Measurements from ENCODE around the gene B4GALT5.
"Not testable (repeated sequence)": the region's sequence is repeated elsewhere in the genome, so short reads cannot be mapped to it uniquely, and the experiment has no call there.

The B4GALT5 gene

GRCh38 chr20:49713753-49714712 lies at the start of gene B4GALT5:
B4GALT5 (minus strand) TSS chr20:49713878; CDS start chr20:49713690, 188 bp downstream.
- DNase-seq, result no peak

- DNase-seq, result no peak
These were observed 49.5 kb upstream of the B4GALT5 start for GRCh38 chr20:49762940-49763766.

DNA sequence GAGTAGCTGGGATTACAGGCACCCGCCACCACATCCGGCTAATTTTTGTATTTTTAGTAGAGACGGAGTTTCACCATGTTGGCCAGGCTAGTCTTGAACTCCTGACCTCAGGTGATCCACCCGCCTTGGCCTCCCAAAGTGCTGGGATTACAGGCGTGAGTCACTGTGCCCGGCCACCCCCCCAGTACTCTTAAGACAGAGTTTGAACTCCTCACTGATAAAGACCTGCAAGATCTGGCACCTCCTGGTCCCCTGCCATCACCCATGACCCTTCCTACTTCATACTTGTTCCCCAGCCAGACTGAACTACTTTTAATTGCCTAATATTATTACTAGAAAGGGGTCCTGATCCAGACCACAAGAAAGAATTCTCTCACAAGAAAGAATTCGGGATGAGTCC lies 48.2 kb upstream of the B4GALT5 start:
- not testable (repeated sequence) for DNase-seq

- DNase-seq, result no peak
These were observed 45.7 kb upstream of the B4GALT5 start for GRCh38 chr20:49759266-49759950.

DNA sequence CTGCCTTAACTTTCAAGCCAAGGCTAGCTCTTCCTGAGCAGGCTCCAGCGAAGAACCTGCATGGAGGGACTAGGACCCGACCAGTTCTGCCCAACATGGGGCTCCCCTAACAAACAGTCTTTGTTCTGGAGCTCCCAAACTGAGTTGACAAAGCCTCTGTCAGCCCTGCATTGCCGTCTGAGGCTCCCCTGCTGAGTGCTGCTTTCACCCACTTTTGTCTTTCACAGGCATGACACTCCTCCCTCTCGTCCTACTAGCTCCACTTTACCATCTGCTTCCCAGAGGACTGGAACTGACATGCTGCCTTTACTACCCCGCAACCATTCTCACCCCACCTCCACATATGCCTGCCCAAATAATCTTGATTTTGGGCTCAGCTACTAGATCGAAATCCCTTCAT lies 45.1 kb upstream of the B4GALT5 start:
- DNase-seq, result no peak

DNA sequence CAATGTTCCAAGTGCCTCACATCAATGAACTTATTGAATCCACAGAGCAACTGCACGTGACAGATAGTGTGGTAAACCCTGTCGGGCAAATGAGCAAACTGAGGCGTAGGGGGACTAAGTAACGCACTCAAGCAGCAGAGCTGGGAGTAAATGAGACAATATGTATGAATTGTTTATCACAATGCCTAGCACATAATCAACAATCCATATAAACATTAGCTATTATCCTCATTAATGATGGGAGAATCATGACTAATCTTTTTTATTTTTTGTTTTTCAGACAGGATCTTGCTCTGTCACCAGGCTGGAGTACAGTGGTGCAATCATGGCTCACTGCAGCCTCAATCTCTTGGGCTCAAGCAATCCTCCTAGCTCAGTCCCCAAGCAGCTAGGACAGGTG lies 43.9 kb upstream of the B4GALT5 start:
- no peak for DNase-seq

DNA sequence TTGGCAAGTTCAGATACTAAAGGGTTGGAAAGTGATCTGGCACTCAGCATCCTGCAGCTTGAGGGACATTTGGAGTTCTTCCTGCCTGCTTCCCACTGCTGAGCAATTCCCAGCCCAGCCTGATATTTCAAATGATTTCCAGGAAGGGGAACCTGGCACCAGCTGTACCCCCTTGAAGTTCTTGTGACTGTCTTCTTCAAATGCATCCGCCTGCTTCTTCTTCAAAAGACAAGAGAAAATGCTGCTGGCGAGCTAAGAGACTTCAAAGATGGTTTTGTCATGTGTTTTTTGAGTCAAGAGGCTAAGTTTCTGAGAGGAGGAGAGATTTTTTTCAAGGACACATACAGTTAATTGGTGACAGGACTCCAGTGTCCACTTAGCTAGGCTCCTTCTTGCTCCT lies 42.6 kb upstream of the B4GALT5 start:
- DNase-seq, result no peak

DNA sequence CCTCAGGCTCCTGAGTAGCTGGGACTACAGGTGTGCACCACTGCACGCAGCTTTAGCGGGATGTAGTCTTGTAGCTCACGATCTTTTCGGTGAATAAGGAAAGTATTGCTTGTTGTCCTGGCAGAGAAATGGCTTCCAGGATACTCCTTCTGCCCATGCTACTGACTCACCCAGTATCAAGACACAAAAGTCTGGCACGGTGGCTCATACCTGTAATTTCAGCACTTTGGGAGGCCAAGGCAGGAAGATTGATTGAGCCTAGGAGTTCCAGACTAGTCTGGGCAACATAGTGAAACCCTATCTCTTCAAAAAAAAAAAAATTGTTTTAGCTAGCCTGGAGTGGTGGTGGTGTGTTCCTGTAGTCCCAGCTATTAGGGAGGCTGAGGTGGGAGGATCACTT lies 40.9 kb upstream of the B4GALT5 start:
- no peak for DNase-seq

GRCh38 chr20:49753133-49753532 lies 39.5 kb upstream of the B4GALT5 start:
- no peak for DNase-seq

DNA sequence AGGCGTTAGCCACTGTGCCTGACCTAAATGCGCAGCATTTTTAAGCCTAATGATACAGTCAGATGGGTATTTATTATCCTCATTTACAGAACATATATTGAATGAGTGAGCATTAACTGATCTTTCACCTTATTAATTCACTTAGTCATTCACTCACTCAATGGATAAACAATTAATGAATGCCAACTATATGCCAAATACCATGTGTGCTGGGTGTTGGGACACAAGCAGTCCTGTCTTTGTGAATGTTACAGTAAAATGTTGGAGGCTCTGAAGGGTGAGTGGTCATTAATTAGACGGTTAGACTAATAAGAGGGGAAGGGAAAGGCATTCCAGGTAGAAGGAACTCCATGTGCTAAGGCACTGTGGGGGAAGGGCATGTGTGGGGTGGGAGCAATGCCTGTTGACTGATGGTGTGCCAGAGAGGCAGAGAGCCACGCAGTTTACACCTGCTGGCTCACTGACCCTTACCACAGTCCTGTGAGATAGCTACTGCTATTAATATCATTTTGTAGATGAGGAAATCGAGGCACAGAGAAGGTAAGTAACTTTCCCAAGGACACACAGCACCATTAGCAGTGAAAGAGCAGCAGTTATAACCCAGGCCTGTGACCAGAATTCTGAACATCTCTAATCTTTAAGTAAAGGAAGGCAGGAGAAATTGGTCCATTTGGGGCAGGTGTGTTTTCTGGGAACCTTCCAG lies 38.7 kb upstream of the B4GALT5 start:
- no peak for DNase-seq

- no peak for DNase-seq
These were observed 37.7 kb upstream of the B4GALT5 start for GRCh38 chr20:49751397-49751736.

- no peak for DNase-seq
These were observed 37.1 kb upstream of the B4GALT5 start for GRCh38 chr20:49750611-49751396.

- no peak for DNase-seq
These were observed 35.9 kb upstream of the B4GALT5 start for GRCh38 chr20:49749625-49750024.

- no peak for DNase-seq
These were observed 34.8 kb upstream of the B4GALT5 start for GRCh38 chr20:49748525-49748838.

- no peak for DNase-seq
These were observed 34.2 kb upstream of the B4GALT5 start for GRCh38 chr20:49747707-49748524.

- DNase-seq, result no peak
These were observed 29.3 kb upstream of the B4GALT5 start for GRCh38 chr20:49742948-49743347.

- DNase-seq, result no peak
These were observed 28.3 kb upstream of the B4GALT5 start for GRCh38 chr20:49741977-49742376.

DNA sequence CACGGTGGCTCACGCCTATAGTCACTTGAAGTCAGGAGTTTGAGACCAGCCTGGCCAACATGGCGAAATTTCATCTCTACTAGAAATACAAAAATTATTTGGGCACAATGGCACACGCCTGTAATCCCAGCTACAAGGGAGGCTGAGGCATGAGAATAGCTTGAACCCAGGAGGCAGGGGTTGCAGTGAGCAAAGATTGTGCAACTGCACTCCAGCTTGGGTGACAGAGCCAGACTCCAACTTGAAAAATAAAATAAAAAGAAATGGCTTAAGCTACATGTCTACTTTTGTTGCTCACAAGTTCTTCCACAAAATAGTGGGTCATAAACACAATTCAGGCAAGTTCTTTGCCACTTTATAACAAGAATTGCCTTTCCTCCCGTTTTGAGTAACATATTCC lies 27.1 kb upstream of the B4GALT5 start:
- no peak for DNase-seq

DNA sequence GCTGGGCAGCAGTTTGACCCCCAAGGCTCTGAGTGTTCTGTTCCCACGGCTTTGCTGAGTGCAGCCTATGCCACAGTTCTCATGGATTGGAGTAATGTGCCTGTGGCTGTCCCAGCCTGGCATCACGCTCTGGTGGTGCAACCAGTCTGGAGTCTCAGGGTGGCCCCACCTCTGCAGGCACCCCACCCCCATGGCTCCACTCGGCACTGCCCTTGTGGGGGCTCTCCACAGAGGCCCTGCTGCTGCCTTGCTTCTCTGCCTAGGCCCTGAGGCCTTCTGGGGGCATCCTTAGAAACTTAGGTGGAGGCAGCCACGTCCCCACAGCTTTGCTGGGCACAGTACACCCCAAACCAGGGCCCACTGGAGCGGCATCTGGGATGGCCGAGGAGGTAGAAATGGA lies 25.4 kb upstream of the B4GALT5 start:
- DNase-seq, result no peak

- no peak for DNase-seq
These were observed 23.6 kb upstream of the B4GALT5 start for GRCh38 chr20:49737260-49737659.

DNA sequence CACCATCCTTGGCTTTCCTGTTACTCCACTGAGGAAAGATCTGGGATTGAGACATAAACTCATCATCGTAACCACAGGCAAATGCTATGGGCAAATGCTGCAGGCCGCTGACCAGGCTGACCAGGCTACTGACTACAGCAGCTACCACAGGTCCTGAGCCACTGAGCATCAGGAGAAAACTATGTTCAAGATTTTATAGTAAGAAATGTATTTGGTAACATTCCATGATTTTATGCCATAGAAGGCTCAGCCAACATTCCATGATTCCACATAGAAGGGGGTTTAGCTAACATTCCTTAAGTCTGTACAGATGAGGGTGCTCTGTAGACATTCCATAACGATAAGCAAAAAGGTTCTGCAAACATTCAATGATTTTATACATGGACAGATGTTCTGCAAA lies 16.1 kb upstream of the B4GALT5 start:
- no peak for DNase-seq
